ENCODE measurements around the gene GNPAT. TPM values are rescaled to one million over a fixed set of nuclear protein-coding genes. Genes with fewer than 3 reads are reported as not detected.

The GNPAT gene
- total RNA-seq, 1 experiment from 2014 or later: 60.9 TPM

DNA sequence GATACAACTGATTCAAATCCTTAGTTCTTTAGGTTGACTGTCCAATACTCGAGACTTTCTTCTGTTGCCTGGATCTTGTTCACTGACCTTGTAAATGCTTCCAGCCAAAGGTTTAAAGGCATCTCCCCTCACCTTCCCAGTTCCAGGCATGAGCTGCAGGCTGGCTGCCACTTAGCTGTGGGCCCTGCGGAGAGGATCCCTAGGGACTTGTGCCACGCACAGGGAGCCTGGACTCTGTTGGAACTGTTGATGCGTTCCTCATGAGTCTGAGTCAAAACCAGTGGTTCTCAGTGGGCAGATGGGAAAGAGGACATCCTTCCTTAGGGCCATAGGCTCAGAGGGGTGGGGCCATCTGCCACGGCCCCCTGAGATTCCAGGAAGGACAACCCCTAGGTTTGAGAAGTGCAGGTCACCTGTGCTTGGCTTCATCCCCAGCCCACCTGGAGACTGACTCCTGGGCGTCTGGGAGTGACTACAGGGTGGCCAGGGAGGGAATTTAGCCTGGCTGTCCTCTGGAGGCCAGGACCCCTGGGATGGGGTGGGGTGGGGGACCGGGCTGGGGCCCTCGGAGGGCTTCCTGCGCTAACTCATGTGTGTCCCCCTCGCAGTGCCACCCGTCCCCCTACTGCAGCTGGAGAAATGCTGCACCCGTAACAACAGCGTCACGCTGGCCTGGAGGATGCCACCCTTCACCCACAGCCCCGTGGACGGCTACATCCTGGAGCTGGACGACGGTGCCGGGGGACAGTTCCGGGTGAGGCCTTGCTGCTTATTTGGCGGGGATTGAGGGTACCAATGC, 37.6 kb upstream of the GNPAT start:
- H3K9me3 Mint-ChIP-seq (ENCODE audit: unreplicated experiment): no peaks in the 10 kb centered on the region
- no peaks in the 10 kb centered on the region for H3K36me3 Mint-ChIP-seq (ENCODE audit: insufficient read depth, unreplicated experiment)
- CTCF ChIA-PET: interaction anchor here (0.6 to 4.4 kb wide), 5 partner anchors 8 to 109 kb away, joined by 3 to 24 read pairs (median 4); no protein-coding TSS in a partner anchor
- TF ChIP-seq, protein P1, sequence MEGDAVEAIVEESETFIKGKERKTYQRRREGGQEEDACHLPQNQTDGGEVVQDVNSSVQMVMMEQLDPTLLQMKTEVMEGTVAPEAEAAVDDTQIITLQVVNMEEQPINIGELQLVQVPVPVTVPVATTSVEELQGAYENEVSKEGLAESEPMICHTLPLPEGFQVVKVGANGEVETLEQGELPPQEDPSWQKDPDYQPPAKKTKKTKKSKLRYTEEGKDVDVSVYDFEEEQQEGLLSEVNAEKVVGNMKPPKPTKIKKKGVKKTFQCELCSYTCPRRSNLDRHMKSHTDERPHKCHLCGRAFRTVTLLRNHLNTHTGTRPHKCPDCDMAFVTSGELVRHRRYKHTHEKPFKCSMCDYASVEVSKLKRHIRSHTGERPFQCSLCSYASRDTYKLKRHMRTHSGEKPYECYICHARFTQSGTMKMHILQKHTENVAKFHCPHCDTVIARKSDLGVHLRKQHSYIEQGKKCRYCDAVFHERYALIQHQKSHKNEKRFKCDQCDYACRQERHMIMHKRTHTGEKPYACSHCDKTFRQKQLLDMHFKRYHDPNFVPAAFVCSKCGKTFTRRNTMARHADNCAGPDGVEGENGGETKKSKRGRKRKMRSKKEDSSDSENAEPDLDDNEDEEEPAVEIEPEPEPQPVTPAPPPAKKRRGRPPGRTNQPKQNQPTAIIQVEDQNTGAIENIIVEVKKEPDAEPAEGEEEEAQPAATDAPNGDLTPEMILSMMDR (IDR thresholded peaks at IDR 0.05; ENCODE audit: unreplicated experiment): no peak
- BruUV-seq (replicated peaks): no TSS peak
- no peak overlapping the region for H3K4me3 Mint-ChIP-seq (ENCODE audit: unreplicated experiment)
- no peak for DNase-seq (ENCODE audit: unreplicated experiment)
- POLR2A ChIA-PET: interaction anchor here (0.5 kb wide), 1 partner anchor 31 kb away, joined by 3 read pairs; no protein-coding TSS in a partner anchor
- H3K27ac Mint-ChIP-seq (ENCODE audit: low read depth, unreplicated experiment): no peak overlapping the region
- H3K27me3 Mint-ChIP-seq (ENCODE audit: insufficient read depth, unreplicated experiment): peaks cover 53% of the 10 kb centered on the region
- intact Hi-C loops (cut with micrococcal nuclease): no loop called here
- no peaks in the 10 kb centered on the region for H3K4me1 Mint-ChIP-seq (ENCODE audit: insufficient read depth, unreplicated experiment)

DNA sequence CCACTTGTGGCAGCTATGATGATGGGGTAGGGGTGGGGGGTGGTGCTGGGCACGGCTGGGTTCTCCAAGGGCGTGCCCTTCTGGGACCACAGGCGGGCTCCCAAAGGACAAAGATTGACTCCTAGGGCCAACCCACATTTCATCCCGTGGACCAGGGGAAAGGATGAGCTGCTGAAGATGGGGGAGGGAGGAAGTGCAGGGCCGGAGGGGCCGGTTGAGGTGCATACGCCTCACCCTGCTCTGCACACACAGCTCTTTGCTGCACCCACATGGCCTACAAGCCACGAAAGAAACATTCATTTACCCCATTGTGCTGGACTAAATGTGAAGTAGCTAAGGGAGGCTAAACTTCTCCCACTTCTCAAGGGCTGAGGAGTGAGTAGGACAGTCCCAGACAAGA, 34.2 kb upstream of the GNPAT start:
- peaks cover 6% of the 10 kb centered on the region for H3K4me1 Mint-ChIP-seq (ENCODE audit: insufficient read depth, unreplicated experiment)
- no peak overlapping the region for H3K4me3 Mint-ChIP-seq (ENCODE audit: unreplicated experiment)
- BruUV-seq (replicated peaks): no TSS peak
- ChIA-PET POLR2A (interaction anchor here (0.6 to 1.7 kb wide), 4 partner anchors 10 to 1479 kb away, joined by 3 to 6 read pairs (median 4); partner anchors contain the start of genes ARV1 and TTC13), CTCF (interaction anchor here (0.5 to 2.7 kb wide), 25 partner anchors 9 to 574 kb away, joined by 3 to 24 read pairs (median 4); partner anchors contain the start of gene ARV1)
- H3K36me3 Mint-ChIP-seq (ENCODE audit: insufficient read depth, unreplicated experiment): no peaks in the 10 kb centered on the region
- no peak overlapping the region for H3K27ac Mint-ChIP-seq (ENCODE audit: low read depth, unreplicated experiment)
- intact Hi-C loops (cut with micrococcal nuclease): no loop called here
- peaks cover 37% of the 10 kb centered on the region for H3K27me3 Mint-ChIP-seq (ENCODE audit: insufficient read depth, unreplicated experiment)
- DNase-seq (ENCODE audit: unreplicated experiment): no peak
- TF ChIP-seq, protein P1 (IDR thresholded peaks at IDR 0.05; ENCODE audit: unreplicated experiment): no peak
- no peaks in the 10 kb centered on the region for H3K9me3 Mint-ChIP-seq (ENCODE audit: unreplicated experiment)

DNA sequence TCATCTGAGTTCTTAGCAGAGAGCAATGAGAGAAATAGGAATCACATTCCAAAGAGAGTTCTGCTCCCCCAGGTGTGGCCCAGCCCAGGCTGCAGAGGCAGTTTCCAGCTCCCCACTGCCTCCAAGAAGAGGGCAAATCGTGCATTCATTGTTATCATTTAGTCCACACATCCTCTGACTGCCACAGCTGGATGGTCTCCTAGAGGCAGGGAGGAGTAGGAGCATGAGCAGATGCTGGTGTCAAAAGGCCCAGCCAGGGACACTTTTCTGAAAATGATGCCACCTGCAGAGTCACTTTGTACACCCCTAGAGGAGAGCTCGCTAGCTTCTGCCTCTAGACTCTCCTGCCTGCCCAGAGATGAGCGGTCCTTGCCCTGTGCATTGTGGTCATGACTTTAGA, 33.6 kb upstream of the GNPAT start:
- BruUV-seq (replicated peaks): no TSS peak
- peaks cover 31% of the 10 kb centered on the region for H3K27me3 Mint-ChIP-seq (ENCODE audit: insufficient read depth, unreplicated experiment)
- CTCF ChIA-PET: interaction anchor here (0.6 to 2.7 kb wide), 27 partner anchors 8 to 575 kb away, joined by 3 to 24 read pairs (median 4); partner anchors contain the start of gene ARV1

DNA sequence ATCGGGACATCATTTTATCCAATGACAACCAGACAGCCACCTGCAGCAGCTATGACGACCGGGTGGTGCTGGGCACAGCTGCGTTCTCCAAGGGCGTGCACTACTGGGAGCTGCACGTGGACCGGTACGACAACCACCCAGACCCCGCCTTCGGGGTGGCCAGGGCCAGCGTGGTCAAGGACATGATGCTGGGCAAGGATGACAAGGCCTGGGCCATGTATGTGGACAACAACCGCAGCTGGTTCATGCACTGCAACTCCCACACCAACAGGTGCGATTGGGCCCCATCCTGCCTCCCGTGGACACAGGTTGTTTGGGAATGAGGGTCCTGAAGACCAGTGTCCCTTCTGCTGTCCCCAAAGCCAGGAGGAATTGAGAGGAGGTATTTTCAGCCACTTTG, 32.0 kb upstream of the GNPAT start:
- DNase-seq (ENCODE audit: unreplicated experiment): no peak
- Mint-ChIP-seq H3K27me3 (ENCODE audit: insufficient read depth, unreplicated experiment) (peaks cover 15% of the 10 kb centered on the region), H3K4me3 (ENCODE audit: unreplicated experiment) (no peak overlapping the region), H3K27ac (ENCODE audit: low read depth, unreplicated experiment) (no peak overlapping the region), H3K36me3 (ENCODE audit: insufficient read depth, unreplicated experiment) (no peaks in the 10 kb centered on the region), H3K9me3 (ENCODE audit: unreplicated experiment) (no peaks in the 10 kb centered on the region), H3K4me1 (ENCODE audit: insufficient read depth, unreplicated experiment) (peaks cover 6% of the 10 kb centered on the region)
- CTCF ChIA-PET: interaction anchor here (0.6 to 4.0 kb wide), 11 partner anchors 9 to 411 kb away, joined by 3 to 69 read pairs (median 5); no protein-coding TSS in a partner anchor
- no TSS peak for BruUV-seq (replicated peaks)
- POLR2A ChIA-PET: interaction anchor here (0.7 kb wide), 2 partner anchors 12 to 65 kb away, joined by 3 read pairs; no protein-coding TSS in a partner anchor
- TF ChIP-seq, protein P1 (IDR thresholded peaks at IDR 0.05; ENCODE audit: unreplicated experiment): no peak
- intact Hi-C loops (cut with micrococcal nuclease): no loop called here

More for the DNA sequence above, 33.6 kb upstream of the GNPAT start:
- TF ChIP-seq, protein P1 (IDR thresholded peaks at IDR 0.05; ENCODE audit: unreplicated experiment): no peak
- H3K4me1 Mint-ChIP-seq (ENCODE audit: insufficient read depth, unreplicated experiment): peaks cover 6% of the 10 kb centered on the region
- H3K4me3 Mint-ChIP-seq (ENCODE audit: unreplicated experiment): no peak overlapping the region
- intact Hi-C loops (cut with micrococcal nuclease): no loop called here
- H3K36me3 Mint-ChIP-seq (ENCODE audit: insufficient read depth, unreplicated experiment): no peaks in the 10 kb centered on the region
- POLR2A ChIA-PET: interaction anchor here (0.6 to 1.7 kb wide), 6 partner anchors 9 to 1480 kb away, joined by 3 to 6 read pairs (median 4); partner anchors contain the start of genes ARV1 and TTC13
- no peaks in the 10 kb centered on the region for H3K9me3 Mint-ChIP-seq (ENCODE audit: unreplicated experiment)
- DNase-seq (ENCODE audit: unreplicated experiment): no peak
- H3K27ac Mint-ChIP-seq (ENCODE audit: low read depth, unreplicated experiment): no peak overlapping the region

Data from MCF 10A (cell line).